NT2/D1 (cell line): ENCODE measurements around the gene RINT1.

Experiments
- YY1 ChIP-seq: IDR thresholded peaks from 2 replicates; pipeline ENCODE4 v1.6.1; 2011; ENCODE audit not compliant: insufficient read length, insufficient read depth
- ZNF274 ChIP-seq: IDR thresholded peaks from 2 replicates; pipeline ENCODE4 v1.6.1; 2011; ENCODE audit warnings: mild to moderate bottlenecking, low read depth, low read length

DNA sequence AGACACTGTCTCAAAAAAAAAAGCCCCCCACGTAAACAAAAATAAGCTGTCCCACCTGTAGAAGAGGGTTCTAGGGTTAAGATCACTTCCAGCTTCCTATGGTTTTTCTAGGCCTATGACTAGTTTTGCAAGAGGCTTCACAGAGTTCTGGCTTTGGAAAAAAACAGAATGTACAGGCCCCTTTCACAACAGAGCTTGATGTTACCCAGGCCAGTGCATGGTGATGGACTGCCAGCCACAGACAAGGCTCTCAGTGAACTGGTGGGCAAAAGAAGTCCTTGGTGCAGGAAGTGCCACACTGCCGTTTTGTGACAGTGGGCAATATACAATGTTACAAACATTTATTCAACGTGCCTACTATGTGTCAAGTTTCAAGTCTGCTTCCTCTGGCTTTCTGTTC is 67.5 kb downstream of the RINT1 start:
- TF ChIP-seq YY1 (no peak), ZNF274 (no peak)
